ENCODE measurements around the gene MED19.
"Not testable (repeated sequence)": the region's sequence is repeated elsewhere in the genome, so short reads cannot be mapped to it uniquely, and the experiment has no call there.

MED19 gene

GRCh38 chr11:57698843-57699365 lies 13.1 kb downstream of the MED19 start:
- no peak overlapping the region for H3K4ac ChIP-seq (ENCODE audit: low read depth, low read length)
- H3K79me1 ChIP-seq (ENCODE audit: low read length): no peaks in the 10 kb centered on the region
- no peak overlapping the region for H3K4me3 ChIP-seq (ENCODE audit: low read depth, low read length)
- no peaks in the 10 kb centered on the region for H3K9me3 ChIP-seq (ENCODE audit: insufficient read depth, low read depth, low read length)
- no peak overlapping the region for H3K27ac ChIP-seq (ENCODE audit: low read depth, low read length)
- no peaks in the 10 kb centered on the region for H3K79me2 ChIP-seq (ENCODE audit: control insufficient read depth, insufficient read depth, low read length, poor library complexity)
- H3K14ac ChIP-seq (ENCODE audit: low read length): no peak overlapping the region
- no peak overlapping the region for H2AK5ac ChIP-seq (ENCODE audit: low read length)
- H3K27me3 ChIP-seq (ENCODE audit: insufficient read depth, low read length): no peaks in the 10 kb centered on the region
- no peak overlapping the region for H3K9ac ChIP-seq (ENCODE audit: low read length)
- H3K4me2 ChIP-seq (ENCODE audit: low read length): no peak overlapping the region
- no peak overlapping the region for H4K91ac ChIP-seq (ENCODE audit: low read depth, low read length)
- no peak overlapping the region for H2BK120ac ChIP-seq (ENCODE audit: insufficient read depth, low read length, poor library complexity)
- no peak overlapping the region for H3K18ac ChIP-seq (ENCODE audit: low read length)
- H3K23ac ChIP-seq (ENCODE audit: low read length): no peak overlapping the region
- no peak overlapping the region for H2AFZ ChIP-seq (ENCODE audit: insufficient read depth, low read length, poor library complexity)
- H2BK12ac ChIP-seq (ENCODE audit: low read length): no peak overlapping the region
- no peak overlapping the region for H4K8ac ChIP-seq (ENCODE audit: low read depth, low read length)
- H3K36me3 ChIP-seq (ENCODE audit: control insufficient read depth in 1 of 2, insufficient read depth in 2 of 2, low read length in 2 of 2): peaks cover 57 to 73% of the 10 kb centered on the region in 2 experiments
- no peaks in the 10 kb centered on the region for H3K4me1 ChIP-seq (ENCODE audit: control insufficient read depth in 1 of 2, insufficient read depth in 2 of 2, low read length in 2 of 2)
- no peak for DNase-seq
- H2BK5ac ChIP-seq (ENCODE audit: low read depth, low read length, poor library complexity): no peak overlapping the region
- no peak overlapping the region for H4K12ac ChIP-seq (ENCODE audit: low read depth, low read length)
- no CpG with 5 or more reads among the region's 18 CpGs for WGBS (ENCODE audit: extremely low coverage, insufficient coverage, insufficient read length)

- H4K91ac ChIP-seq (ENCODE audit: low read depth, low read length); H3K4me2 ChIP-seq (ENCODE audit: low read length); H2AFZ ChIP-seq (ENCODE audit: insufficient read depth, low read length, poor library complexity); H2BK5ac ChIP-seq (ENCODE audit: low read depth, low read length, poor library complexity); H3K18ac ChIP-seq (ENCODE audit: low read length); H3K4ac ChIP-seq (ENCODE audit: low read depth, low read length); H3K27me3 ChIP-seq (ENCODE audit: insufficient read depth, low read length); H3K4me1 ChIP-seq (ENCODE audit: control insufficient read depth in 1 of 2, insufficient read depth in 2 of 2, low read length in 2 of 2); H2BK12ac ChIP-seq (ENCODE audit: low read length); H4K8ac ChIP-seq (ENCODE audit: low read depth, low read length); H2AK5ac ChIP-seq (ENCODE audit: low read length); H3K79me2 ChIP-seq (ENCODE audit: control insufficient read depth, insufficient read depth, low read length, poor library complexity); H3K14ac ChIP-seq (ENCODE audit: low read length); DNase-seq; H3K23ac ChIP-seq (ENCODE audit: low read length); H3K9ac ChIP-seq (ENCODE audit: low read length); H3K4me3 ChIP-seq (ENCODE audit: low read depth, low read length); H2BK120ac ChIP-seq (ENCODE audit: insufficient read depth, low read length, poor library complexity); H3K79me1 ChIP-seq (ENCODE audit: low read length); H4K12ac ChIP-seq (ENCODE audit: low read depth, low read length); H3K27ac ChIP-seq (ENCODE audit: low read depth, low read length); H3K9me3 ChIP-seq (ENCODE audit: insufficient read depth, low read depth, low read length): not testable (repeated sequence)
- H3K36me3 ChIP-seq (ENCODE audit: control insufficient read depth in 1 of 2, insufficient read depth in 2 of 2, low read length in 2 of 2): peaks cover 65 to 72% of the 10 kb centered on the region in 2 experiments
- WGBS (ENCODE audit: extremely low coverage, insufficient coverage, insufficient read length): no CpG with 5 or more reads among the region's 5 CpGs
These were observed 21.5 kb downstream of the MED19 start for GRCh38 chr11:57690474-57690873.

GRCh38 chr11:57681168-57681567 lies 30.8 kb downstream of the MED19 start:
- Histone ChIP-seq H3K9me3 (ENCODE audit: insufficient read depth, low read depth, low read length) (no peaks in the 10 kb centered on the region), H2BK120ac (ENCODE audit: insufficient read depth, low read length, poor library complexity) (no peak overlapping the region), H3K36me3 (ENCODE audit: control insufficient read depth in 1 of 2, insufficient read depth in 2 of 2, low read length in 2 of 2) (peaks cover 24 to 32% of the 10 kb centered on the region in 2 experiments), H3K23ac (ENCODE audit: low read length) (no peak overlapping the region), H3K14ac (ENCODE audit: low read length) (no peak overlapping the region), H4K91ac (ENCODE audit: low read depth, low read length) (no peak overlapping the region), H3K27ac (ENCODE audit: low read depth, low read length) (no peak overlapping the region), H2AK5ac (ENCODE audit: low read length) (no peak overlapping the region), H2BK12ac (ENCODE audit: low read length) (no peak overlapping the region), H2AFZ (ENCODE audit: insufficient read depth, low read length, poor library complexity) (no peak overlapping the region), H4K8ac (ENCODE audit: low read depth, low read length) (no peak overlapping the region), H3K27me3 (ENCODE audit: insufficient read depth, low read length) (no peaks in the 10 kb centered on the region), H3K79me1 (ENCODE audit: low read length) (no peaks in the 10 kb centered on the region), H3K4me1 (ENCODE audit: control insufficient read depth in 1 of 2, insufficient read depth in 2 of 2, low read length in 2 of 2) (no peaks in the 10 kb centered on the region), H3K18ac (ENCODE audit: low read length) (no peak overlapping the region), H3K4ac (ENCODE audit: low read depth, low read length) (no peak overlapping the region), H3K79me2 (ENCODE audit: control insufficient read depth, insufficient read depth, low read length, poor library complexity) (no peaks in the 10 kb centered on the region), H3K4me2 (ENCODE audit: low read length) (no peak overlapping the region), H2BK5ac (ENCODE audit: low read depth, low read length, poor library complexity) (no peak overlapping the region), H3K9ac (ENCODE audit: low read length) (no peak overlapping the region), H3K4me3 (ENCODE audit: low read depth, low read length) (no peak overlapping the region), H4K12ac (ENCODE audit: low read depth, low read length) (no peak overlapping the region)
- no CpG with 5 or more reads among the region's 1 CpG for WGBS (ENCODE audit: extremely low coverage, insufficient coverage, insufficient read length)
- DNase-seq: no peak

- WGBS (ENCODE audit: extremely low coverage, insufficient coverage, insufficient read length): no CpG with 5 or more reads among the region's 2 CpGs
These were observed 31.5 kb downstream of the MED19 start for GRCh38 chr11:57680552-57680874.

More at GRCh38 chr11:57680552-57680874, 31.5 kb downstream of the MED19 start:
- H4K12ac ChIP-seq (ENCODE audit: low read depth, low read length): no peak overlapping the region
- peaks cover 0 to under 1% of the 10 kb centered on the region in 2 experiments for H3K4me1 ChIP-seq (ENCODE audit: control insufficient read depth in 1 of 2, insufficient read depth in 2 of 2, low read length in 2 of 2)
- no peak overlapping the region for H3K4me3 ChIP-seq (ENCODE audit: low read depth, low read length)
- H2AK5ac ChIP-seq (ENCODE audit: low read length): no peak overlapping the region
- no peak overlapping the region for H3K4me2 ChIP-seq (ENCODE audit: low read length)
- H3K18ac ChIP-seq (ENCODE audit: low read length): no peak overlapping the region
- H3K36me3 ChIP-seq (ENCODE audit: control insufficient read depth in 1 of 2, insufficient read depth in 2 of 2, low read length in 2 of 2): peaks cover 18 to 26% of the 10 kb centered on the region in 2 experiments
- H4K91ac ChIP-seq (ENCODE audit: low read depth, low read length): no peak overlapping the region
- no peak overlapping the region for H2BK12ac ChIP-seq (ENCODE audit: low read length)
- no peak overlapping the region for H2AFZ ChIP-seq (ENCODE audit: insufficient read depth, low read length, poor library complexity)
- no peaks in the 10 kb centered on the region for H3K79me2 ChIP-seq (ENCODE audit: control insufficient read depth, insufficient read depth, low read length, poor library complexity)
- no peak overlapping the region for H3K9ac ChIP-seq (ENCODE audit: low read length)
- no peaks in the 10 kb centered on the region for H3K27me3 ChIP-seq (ENCODE audit: insufficient read depth, low read length)
- H3K23ac ChIP-seq (ENCODE audit: low read length): no peak overlapping the region
- no peak overlapping the region for H3K27ac ChIP-seq (ENCODE audit: low read depth, low read length)
- H3K79me1 ChIP-seq (ENCODE audit: low read length): no peaks in the 10 kb centered on the region
- no peak overlapping the region for H2BK120ac ChIP-seq (ENCODE audit: insufficient read depth, low read length, poor library complexity)
- no peaks in the 10 kb centered on the region for H3K9me3 ChIP-seq (ENCODE audit: insufficient read depth, low read depth, low read length)
- no peak for DNase-seq
- H3K4ac ChIP-seq (ENCODE audit: low read depth, low read length): no peak overlapping the region
- no peak overlapping the region for H3K14ac ChIP-seq (ENCODE audit: low read length)
- no peak overlapping the region for H2BK5ac ChIP-seq (ENCODE audit: low read depth, low read length, poor library complexity)
- no peak overlapping the region for H4K8ac ChIP-seq (ENCODE audit: low read depth, low read length)
